Activated T-cell treated with anti-CD3 and anti-CD28 coated beads, Interleukin-2, amount 50 U/mL, for 72 hours (primary cell): ENCODE measurements around the gene IGF2. TPM values are rescaled to one million over a fixed set of nuclear protein-coding genes. Genes with fewer than 3 reads are reported as not detected.

Experiments
- ATAC-seq, 2 donors: fragments of 150-1000 bp; cut with Tn5 transposase; replicated peaks in 1 of 2; 2 replicates each; pipeline ENCODE4 v1.10.0; 2021; ENCODE audit warnings: moderate library complexity in 2 of 2, mild to moderate bottlenecking in 1 of 2
- DNase-seq, 2 donors: peaks; one replicate each; pipeline ENCODE4 v3.0.0; 2021 to 2022; ENCODE audit warnings: mixed read lengths in 1 of 2
- H3K27ac Mint-ChIP-seq: one replicate; pipeline ENCODE4 v1.8.0; 2022; ENCODE audit warnings: mild to moderate bottlenecking, moderate library complexity, mixed read lengths
- H3K27me3 Mint-ChIP-seq: one replicate; pipeline ENCODE4 v1.8.0; 2022; ENCODE audit warnings: low read depth, mixed read lengths
- H3K36me3 Mint-ChIP-seq, 2 donors: one replicate each; pipeline ENCODE4 v1.8.0; 2022; ENCODE audit warnings: mixed read lengths in 2 of 2, mild to moderate bottlenecking in 1 of 2; ENCODE audit not compliant: insufficient read depth in 2 of 2
- H3K4me1 Mint-ChIP-seq: one replicate; pipeline ENCODE4 v1.8.0; 2022; ENCODE audit warnings: low read depth, mixed read lengths
- H3K4me3 Mint-ChIP-seq, 2 donors: one replicate each; pipeline ENCODE4 v1.8.0; 2022; ENCODE audit warnings: mild to moderate bottlenecking in 2 of 2, mixed read lengths in 2 of 2, moderate library complexity in 2 of 2
- H3K9me3 Mint-ChIP-seq, 2 donors: one replicate each; pipeline ENCODE4 v1.8.0; 2022; ENCODE audit warnings: mixed read lengths in 2 of 2
- total RNA-seq, 2 donors: library from RNA; stranded (reverse); gene quantifications; one replicate each; pipeline ENCODE4 v1.2.3, GENCODE V29; 2022

Gene IGF2
- total RNA-seq, 2 donors from 2014 or later: 2.0 to 40.4 TPM

DNA sequence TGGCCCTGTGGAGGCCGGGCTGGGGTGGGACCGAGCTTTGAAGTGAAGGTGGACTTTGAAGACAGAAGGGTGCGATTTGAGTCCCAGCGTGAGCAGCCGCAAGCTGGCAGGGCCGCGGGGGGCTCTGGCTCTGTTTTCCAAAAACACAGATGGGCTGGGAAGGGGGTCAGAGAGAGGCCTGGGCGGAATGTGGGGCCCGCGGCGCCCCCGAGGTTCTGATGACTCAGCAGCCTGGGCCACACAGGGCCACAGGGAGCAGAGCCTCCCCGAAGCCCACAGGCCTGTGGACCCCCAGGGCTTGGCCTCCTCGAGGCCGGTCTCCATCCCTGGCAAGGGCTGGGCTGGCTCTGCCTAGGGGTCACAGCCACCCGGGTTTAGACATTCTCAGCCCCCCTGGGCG is 15.7 kb upstream of the IGF2 start:
- Mint-ChIP-seq H3K9me3 (no peaks in the 10 kb centered on the region), H3K27ac (no peak overlapping the region), H3K4me3 (no peak overlapping the region), H3K27me3 (peaks cover 11% of the 10 kb centered on the region), H3K4me1 (peaks cover 5% of the 10 kb centered on the region), H3K36me3 (no peaks in the 10 kb centered on the region)
- DNase-seq: no peak
- no peak for ATAC-seq

GRCh38 chr11:2154195-2154585 is 15.0 kb upstream of the IGF2 start:
- Mint-ChIP-seq H3K27me3 (peaks cover 12% of the 10 kb centered on the region), H3K27ac (no peak overlapping the region)

DNA sequence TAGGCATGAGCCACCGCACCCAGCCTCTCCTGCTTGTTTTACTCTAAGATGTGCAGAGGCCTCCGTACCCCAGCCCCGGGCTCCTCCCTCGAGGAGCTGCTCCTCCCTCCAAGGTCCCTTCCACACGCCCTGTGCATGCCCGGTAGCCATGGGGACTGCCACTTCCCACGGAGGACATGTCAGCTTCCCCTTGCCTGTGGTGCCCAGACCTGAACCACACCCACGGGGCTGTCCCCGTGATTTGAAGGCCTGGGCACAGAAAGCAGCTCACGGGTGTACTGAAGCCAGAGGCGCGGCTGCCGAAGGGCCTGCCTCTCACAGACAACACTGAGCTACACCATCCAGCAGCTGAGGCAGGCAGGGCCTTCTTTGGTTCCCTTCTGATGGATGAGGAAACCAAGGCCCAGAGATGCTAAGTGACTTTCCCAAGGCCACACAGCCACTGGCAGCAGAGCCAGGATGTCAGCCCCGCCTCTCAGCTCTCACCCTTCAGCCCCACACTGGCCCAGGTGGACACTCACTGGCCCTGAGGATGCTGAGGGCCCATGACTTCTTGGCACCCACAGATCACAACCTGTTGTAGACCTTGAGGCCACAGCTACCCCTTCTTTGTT is 14.5 kb upstream of the IGF2 start:
- Mint-ChIP-seq H3K9me3 (no peaks in the 10 kb centered on the region), H3K4me3 (no peak overlapping the region), H3K27me3 (peaks cover 17% of the 10 kb centered on the region), H3K27ac (no peak overlapping the region), H3K4me1 (peaks cover 5% of the 10 kb centered on the region), H3K36me3 (no peaks in the 10 kb centered on the region)
- no peak for DNase-seq
- ATAC-seq: no peak

More at GRCh38 chr11:2154195-2154585, 15.0 kb upstream of the IGF2 start:
- Mint-ChIP-seq H3K4me1 (peaks cover 5% of the 10 kb centered on the region), H3K9me3 (no peaks in the 10 kb centered on the region), H3K4me3 (no peak overlapping the region), H3K36me3 (no peaks in the 10 kb centered on the region)
- ATAC-seq (no peak), DNase-seq (no peak)

- ATAC-seq (peak; percentile 70 to 76), DNase-seq (peak; percentile 80 to 81)
- no peak overlapping the region for H3K27ac Mint-ChIP-seq
- H3K4me1 Mint-ChIP-seq: peaks cover 5% of the 10 kb centered on the region
- no peaks in the 10 kb centered on the region for H3K9me3 Mint-ChIP-seq
- H3K36me3 Mint-ChIP-seq: no peaks in the 10 kb centered on the region
- peak overlapping the region; percentile 12 to 39 for H3K4me3 Mint-ChIP-seq
- H3K27me3 Mint-ChIP-seq: peaks cover 34% of the 10 kb centered on the region
Observed at GRCh38 chr11:2151500-2152257, 12.5 kb upstream of the IGF2 start.

DNA sequence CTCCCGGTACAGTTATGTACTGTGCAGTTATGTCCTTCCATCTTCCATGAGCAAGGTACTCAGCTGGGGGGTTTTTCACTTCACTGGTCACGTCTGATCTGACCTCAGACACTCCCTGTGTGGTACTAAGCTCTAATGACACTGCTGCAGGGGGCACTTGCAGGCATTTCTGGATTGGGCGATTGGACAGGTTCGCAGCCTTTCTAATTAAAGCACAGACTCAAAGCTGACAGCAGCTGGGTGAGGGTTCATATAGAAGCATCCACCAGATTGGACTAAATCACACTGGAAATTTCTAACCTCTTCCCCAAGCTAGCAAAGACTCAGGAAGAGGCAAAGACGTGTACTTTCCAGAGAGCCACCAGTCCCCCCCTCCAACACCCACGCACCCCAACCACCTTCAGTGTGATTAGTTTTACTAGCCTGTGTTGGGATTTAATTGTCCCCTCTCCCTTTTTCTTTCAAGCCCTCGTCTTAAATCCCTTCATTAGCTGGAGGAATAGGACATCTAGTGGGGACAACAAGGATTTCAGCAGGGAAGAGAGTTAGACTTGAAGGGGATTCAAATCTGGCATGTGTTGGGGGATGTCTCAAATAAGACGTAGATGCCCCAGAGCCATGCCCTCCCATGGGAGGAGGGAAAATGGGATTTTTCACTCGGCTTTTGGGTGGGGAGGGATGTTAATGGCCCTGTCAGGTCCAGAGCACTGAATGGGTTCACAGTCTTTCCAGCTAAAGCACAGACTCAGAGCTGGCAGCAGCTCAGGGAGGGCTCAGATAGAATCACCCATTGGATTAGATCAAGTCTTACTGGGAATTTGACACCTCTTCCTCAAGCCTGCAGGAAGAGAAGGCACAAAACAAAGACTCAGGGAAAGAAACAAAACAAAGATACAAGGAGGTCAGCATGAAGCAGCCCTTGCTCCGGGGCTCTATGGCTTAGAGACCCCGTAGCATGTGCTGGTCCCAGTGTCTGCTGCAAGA is 11.0 kb upstream of the IGF2 start:
- no peak for ATAC-seq
- H3K4me1 Mint-ChIP-seq: peaks cover 5% of the 10 kb centered on the region
- H3K36me3 Mint-ChIP-seq: no peaks in the 10 kb centered on the region
- H3K4me3 Mint-ChIP-seq: no peak overlapping the region
- H3K27me3 Mint-ChIP-seq: peaks cover 49% of the 10 kb centered on the region
- H3K27ac Mint-ChIP-seq: no peak overlapping the region
- no peak for DNase-seq
- H3K9me3 Mint-ChIP-seq: no peaks in the 10 kb centered on the region

DNA sequence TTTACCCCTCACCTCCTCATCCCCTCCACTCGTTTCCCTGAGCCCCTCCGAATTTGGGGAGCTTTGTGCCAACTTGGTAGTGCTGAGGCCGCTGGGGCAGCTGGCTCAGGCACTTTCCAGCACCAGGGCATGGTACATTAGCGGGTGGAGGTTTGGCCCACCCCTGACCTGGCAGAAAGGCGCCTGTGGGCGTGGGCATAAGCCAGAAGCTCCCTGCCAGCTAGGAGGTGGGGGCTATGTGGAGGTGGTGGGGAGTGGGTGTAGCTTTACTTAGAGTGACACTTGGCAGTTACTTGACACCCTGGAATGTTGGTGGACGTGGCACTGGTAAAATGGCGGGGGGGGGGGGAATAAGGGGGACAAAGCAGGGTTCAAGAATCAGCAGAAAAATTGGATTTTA is 10.3 kb upstream of the IGF2 start:
- ATAC-seq (no peak), DNase-seq (no peak)
- Mint-ChIP-seq H3K4me1 (peaks cover 5% of the 10 kb centered on the region), H3K4me3 (no peak overlapping the region), H3K27ac (no peak overlapping the region), H3K36me3 (no peaks in the 10 kb centered on the region), H3K27me3 (peaks cover 54% of the 10 kb centered on the region), H3K9me3 (no peaks in the 10 kb centered on the region)

GRCh38 chr11:2148595-2148994 is 9.4 kb upstream of the IGF2 start:
- Mint-ChIP-seq H3K27ac (no peak overlapping the region), H3K27me3 (peaks cover 54% of the 10 kb centered on the region)
- no peak for ATAC-seq

DNA sequence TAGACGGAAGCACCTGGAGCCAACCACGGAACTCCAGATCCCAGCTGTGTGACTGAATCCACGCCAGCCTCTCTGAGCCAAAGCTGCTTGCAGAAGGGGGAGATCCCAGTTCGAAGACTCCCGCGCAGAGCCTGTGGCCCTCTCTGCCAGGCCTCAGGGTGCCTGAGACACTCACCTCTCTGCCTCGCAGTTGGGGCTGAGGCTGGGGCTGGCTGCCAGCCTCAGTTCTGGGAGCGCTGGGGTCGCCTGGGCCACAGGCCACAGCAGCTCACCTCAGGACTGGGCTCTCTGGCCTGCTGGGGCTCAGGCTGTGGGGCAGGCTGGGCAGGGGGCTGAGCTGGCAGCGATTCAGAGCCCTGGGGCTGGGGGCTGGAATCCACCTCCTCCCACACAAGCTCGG is 8.2 kb upstream of the IGF2 start:
- ATAC-seq: no peak
- no peak overlapping the region for H3K4me3 Mint-ChIP-seq
- no peaks in the 10 kb centered on the region for H3K9me3 Mint-ChIP-seq

More at GRCh38 chr11:2148595-2148994, 9.4 kb upstream of the IGF2 start:
- H3K4me3 Mint-ChIP-seq: no peak overlapping the region
- H3K4me1 Mint-ChIP-seq: peaks cover 7% of the 10 kb centered on the region
- no peaks in the 10 kb centered on the region for H3K9me3 Mint-ChIP-seq
- no peaks in the 10 kb centered on the region for H3K36me3 Mint-ChIP-seq
- no peak for DNase-seq

GRCh38 chr11:2146051-2146450 is 6.9 kb upstream of the IGF2 start:
- Mint-ChIP-seq H3K9me3 (no peaks in the 10 kb centered on the region), H3K4me1 (peaks cover 24% of the 10 kb centered on the region), H3K36me3 (no peaks in the 10 kb centered on the region), H3K4me3 (no peak overlapping the region), H3K27me3 (peaks cover 74% of the 10 kb centered on the region), H3K27ac (no peak overlapping the region)
- DNase-seq: no peak
- ATAC-seq: no peak

More for the DNA sequence above, 8.2 kb upstream of the IGF2 start:
- no peak overlapping the region for H3K27ac Mint-ChIP-seq
- H3K36me3 Mint-ChIP-seq: no peaks in the 10 kb centered on the region
- peaks cover 63% of the 10 kb centered on the region for H3K27me3 Mint-ChIP-seq
- no peak for DNase-seq
- H3K4me1 Mint-ChIP-seq: peaks cover 19% of the 10 kb centered on the region

GRCh38 chr11:2144544-2145248 is 5.5 kb upstream of the IGF2 start:
- Mint-ChIP-seq H3K4me1 (peaks cover 25% of the 10 kb centered on the region), H3K27me3 (peaks cover 69% of the 10 kb centered on the region), H3K27ac (no peak overlapping the region), H3K9me3 (no peaks in the 10 kb centered on the region), H3K36me3 (no peaks in the 10 kb centered on the region), H3K4me3 (no peak overlapping the region)
- DNase-seq (no peak), ATAC-seq (no peak)

DNA sequence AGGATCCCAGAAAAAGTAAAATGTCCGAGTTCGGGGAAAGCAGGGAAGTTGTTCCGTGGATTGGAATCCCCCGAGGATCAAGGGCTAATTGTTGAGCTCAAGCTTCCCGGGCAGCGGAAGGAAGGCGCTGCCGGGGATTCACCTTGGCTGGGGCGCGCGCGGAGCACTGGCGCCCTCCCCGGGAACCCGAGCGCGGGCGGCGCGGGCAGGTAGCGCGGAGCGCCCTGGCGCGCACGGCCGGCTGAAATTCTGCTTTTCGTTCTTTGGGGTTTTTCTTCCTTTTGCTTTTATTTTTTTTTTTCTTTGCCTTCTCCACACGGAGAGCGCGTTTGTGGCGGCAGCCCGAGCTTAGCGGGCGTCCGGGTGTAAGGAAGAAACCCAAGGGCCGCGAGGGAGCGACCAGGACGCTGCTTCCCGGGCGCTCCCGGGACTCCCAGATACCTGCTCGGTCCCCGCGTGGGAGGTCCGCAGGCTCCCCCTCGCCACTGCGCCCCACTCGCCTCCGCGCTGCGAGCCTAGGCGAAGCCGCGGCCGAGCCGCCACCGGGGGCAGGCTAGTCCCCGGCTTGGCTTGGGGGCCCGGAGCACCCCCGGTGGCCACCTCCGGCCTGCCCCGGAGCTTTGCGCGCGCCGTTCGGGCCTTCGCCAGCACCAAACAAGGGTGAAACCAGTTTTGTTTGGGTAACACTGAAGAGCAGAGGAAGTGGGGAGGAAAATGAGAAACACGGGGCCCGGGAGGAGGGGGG is 4.8 kb upstream of the IGF2 start:
- H3K4me3 Mint-ChIP-seq: peak overlapping the region; percentile 69 to 83
- no peaks in the 10 kb centered on the region for H3K9me3 Mint-ChIP-seq
- H3K36me3 Mint-ChIP-seq: no peaks in the 10 kb centered on the region
- ATAC-seq: peak in 1 of 2 donors; percentile 23
- H3K27ac Mint-ChIP-seq: no peak overlapping the region
- peaks cover 66% of the 10 kb centered on the region for H3K27me3 Mint-ChIP-seq
- H3K4me1 Mint-ChIP-seq: peaks cover 25% of the 10 kb centered on the region
- DNase-seq: peak; percentile 31 to 45

- Mint-ChIP-seq H3K36me3 (no peaks in the 10 kb centered on the region), H3K27me3 (peaks cover 63% of the 10 kb centered on the region), H3K9me3 (no peaks in the 10 kb centered on the region), H3K4me3 (peak overlapping the region; percentile 69 to 83), H3K4me1 (peaks cover 25% of the 10 kb centered on the region), H3K27ac (no peak overlapping the region)
- DNase-seq: no peak
- no peak for ATAC-seq
Observed at GRCh38 chr11:2143477-2143798, 4.2 kb upstream of the IGF2 start.
